Left hindlimb (tissue), 1 donor: Measurements from ENCODE around the gene PARVB.

Source experiments
- DNase-seq: peaks from one replicate; pipeline ENCODE4 v3.0.0-alpha.2; 2018

Gene PARVB

GRCh38 chr22:44028091-44028490 lies 4.0 kb downstream of the PARVB start:
- no peak for DNase-seq

DNA sequence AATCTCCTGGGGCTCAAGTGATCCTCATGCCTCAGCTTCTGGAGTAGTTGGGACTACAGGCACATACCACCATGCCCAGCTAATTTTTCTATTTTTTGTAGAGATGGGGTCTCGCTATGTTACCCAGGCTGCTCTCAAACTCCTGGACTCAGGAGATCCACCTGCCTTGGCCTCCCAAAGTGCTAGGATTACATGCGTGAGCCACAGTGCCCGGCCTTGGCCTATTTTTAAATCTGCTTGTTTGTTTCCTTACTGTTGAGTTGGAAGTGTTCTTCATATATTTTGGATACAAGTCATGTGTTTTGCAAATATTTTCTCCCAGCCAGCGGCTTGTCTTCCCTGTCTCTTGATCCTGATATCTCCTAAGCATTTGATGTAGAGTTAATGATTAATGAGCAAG lies 5.0 kb downstream of the PARVB start:
- DNase-seq, result no peak

DNA sequence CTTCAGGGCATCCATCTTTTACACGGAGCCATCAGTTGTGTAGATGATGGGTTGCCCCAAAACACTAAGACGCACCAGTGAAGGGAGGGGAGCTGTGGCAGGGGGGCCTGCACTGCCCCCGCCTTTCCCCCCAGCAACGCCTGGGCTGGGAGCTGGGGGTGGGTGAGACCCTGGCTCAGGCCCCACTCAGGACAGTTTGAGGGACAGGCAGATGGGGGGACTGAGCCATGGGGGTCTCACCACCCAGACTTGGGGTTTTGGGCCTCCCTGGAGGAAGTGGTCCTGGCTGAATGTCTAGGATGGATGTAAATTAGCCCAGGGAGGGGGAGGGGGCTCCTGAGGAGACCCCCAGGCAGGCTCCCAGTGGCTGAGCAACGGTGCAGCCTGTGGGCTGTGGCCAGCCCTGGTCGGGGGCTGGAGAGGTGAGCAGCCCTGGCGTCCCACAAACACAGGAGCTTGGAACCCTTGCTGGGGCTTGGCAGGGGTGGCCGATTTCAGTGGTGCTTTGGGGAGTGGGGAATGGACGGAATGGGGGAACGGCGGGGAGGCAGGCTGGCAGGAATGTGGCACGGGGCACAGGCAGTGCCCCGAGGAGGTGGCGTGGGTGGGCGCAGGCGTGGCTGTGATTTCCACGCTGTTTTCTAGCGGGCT lies 6.1 kb downstream of the PARVB start:
- no peak for DNase-seq

DNA sequence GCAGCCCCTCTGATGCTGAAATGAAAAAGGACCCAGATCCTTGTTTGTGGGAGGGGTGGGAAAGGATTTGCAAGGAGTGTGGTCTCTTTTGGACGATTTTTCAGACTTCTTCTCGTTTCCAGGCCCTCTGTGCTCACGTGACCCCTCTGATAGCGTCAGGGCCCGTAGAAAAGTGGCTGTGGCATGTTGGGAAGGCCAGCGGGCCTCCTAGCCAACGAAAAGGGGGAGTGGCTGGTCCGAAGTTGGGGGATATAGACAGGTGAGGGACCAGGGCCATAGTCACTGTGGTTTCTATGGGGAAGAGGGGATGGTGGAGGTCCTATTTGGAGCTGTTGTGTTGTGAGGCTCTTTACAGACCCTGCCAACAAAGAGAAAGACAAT lies 6.6 kb downstream of the PARVB start:
- no peak for DNase-seq

DNA sequence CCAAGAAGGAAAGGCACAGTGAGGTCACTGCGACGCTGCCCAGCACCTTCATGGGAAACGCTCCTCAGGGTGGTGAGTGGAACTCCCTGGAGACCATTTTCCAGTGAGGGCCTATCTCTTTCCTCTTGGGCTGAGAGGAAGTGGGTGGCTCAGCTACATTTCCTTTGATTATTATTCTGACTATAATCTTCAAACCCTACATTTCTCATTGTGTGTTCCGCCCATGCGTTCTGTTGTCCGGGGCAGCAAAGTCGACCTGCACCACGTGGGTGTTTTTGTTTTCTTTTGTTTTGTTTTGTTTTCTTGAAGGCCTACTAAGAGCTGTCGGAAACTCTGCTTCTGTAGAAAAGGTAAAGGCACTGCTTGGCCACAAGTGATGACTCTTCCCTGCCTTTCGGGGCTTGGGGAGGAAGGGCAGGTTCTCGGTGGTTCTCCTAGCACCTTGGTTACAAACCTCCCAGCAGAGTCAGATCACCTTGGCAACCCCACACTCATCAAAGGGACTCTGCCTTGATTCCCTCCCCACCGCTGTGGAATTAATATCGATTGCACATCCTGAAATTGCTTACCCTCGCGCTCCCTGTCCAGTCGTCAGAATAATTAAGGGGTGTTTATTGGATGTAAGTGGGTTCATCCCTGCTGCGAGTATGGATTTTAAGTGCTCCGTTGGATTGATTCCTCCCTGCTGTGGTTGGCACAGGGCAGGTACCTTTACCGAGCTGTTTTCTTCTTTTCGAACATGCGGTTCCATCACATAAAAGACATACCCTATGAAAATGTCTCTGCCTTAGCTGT lies 7.3 kb downstream of the PARVB start:
- no peak for DNase-seq

GRCh38 chr22:44032126-44032730 lies 8.1 kb downstream of the PARVB start:
- no peak for DNase-seq

DNA sequence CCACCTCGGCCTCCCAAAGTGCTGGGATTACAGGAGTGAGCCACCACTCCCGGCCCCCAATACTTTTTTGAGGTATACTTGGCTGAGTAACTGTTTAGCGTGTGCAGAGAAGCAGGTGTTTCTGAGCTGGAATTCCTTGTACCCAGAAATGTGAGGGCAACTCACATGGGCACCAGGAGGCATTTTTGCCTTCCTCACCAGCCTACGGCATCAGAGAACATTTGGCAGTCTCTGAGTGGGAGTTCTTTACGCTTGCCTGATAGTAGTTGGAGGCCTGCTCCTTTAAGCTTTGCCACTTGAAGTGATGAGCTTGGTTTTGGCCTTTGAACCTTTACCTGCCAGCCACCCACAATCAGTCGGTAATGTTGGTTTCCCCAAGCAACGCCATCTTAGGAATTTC lies 9.2 kb downstream of the PARVB start:
- no peak for DNase-seq

DNA sequence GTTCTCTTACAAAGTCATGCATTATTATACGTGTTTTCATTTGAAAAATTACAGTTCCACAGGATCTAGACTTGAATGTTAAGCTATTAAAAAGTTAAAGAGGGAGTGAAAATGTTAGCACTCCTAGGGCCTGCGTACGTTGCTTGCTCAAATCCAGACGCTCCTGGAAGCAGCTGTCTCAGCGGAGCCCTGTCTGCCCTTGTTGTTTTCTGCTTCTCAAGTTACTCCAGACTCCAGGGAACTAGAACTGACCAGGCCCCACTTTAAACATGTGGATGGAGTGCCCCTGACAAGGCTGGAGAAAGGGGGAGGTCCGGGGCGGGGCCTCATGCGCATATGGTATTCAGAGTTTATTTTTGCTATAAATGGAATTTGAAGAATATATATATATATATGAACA lies 9.6 kb downstream of the PARVB start:
- no peak for DNase-seq

GRCh38 chr22:44037519-44038375 lies 13.6 kb downstream of the PARVB start:
- no peak for DNase-seq

- DNase-seq, result no peak
Observed at GRCh38 chr22:44039566-44040171, 15.6 kb downstream of the PARVB start.

DNA sequence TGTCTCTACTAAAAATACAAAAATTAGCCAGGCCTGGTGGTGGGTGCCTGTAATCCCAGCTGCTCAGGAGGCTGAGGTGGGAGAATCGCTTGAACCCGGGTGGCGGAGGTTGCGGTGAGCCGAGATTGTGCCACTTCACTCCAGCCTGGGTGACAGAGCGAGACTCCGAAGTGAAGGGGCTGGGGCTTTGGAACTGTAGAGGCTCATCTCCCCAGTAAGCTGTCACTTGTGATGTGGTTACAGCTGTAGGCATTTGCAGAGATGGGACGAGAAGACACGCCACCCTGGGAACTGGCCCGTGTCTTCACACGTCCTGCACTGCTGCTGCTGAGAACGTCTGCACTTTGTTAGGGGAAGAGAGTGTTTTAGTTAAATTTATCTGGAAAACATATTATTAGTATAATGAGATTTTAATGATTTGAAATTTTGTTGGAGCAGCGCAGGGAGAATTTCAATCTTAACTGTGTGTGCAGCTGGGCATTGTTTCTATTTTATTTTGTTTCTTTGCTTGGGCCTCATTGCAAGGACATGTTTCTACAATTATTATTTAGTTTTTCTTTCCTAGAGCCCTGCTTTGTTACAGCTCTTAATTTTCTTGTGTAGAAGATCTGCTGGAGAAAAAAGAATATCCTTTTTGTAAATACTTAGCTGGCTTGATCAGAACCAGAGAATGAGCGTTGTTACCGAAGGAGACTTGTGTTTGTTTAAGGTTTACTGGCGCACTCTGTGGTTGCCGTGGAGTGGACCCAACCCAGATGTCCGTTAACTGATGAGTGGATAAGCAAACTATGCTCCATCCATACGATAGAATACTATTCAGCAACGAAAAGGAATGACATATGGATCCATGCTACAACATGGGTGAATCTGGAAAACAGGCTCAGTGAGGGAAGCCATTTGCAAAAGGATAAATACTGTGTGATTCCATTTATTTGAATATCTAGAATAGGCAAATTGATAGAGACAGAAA lies 18.4 kb downstream of the PARVB start:
- DNase-seq, result no peak

DNA sequence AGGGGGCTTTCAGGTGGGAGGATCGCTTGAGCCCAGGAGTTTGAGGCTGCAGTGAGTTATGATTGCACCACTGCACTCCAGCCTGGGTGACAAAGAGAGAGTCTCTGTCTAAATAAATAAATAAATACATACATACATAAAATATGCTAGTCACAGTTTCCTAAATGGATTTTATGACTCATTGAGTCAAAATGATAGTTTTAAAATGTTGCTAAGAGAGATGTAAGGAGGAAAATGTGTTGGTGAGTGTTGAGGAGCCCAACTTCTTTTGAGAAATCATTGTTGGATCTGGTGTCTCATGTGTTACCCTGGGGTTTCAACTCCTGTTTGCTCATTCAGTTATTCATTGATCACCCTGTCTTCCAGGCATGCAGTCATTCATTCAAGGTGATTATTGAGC lies 21.0 kb downstream of the PARVB start:
- DNase-seq, result no peak

GRCh38 chr22:44046485-44047141 lies 22.5 kb downstream of the PARVB start:
- DNase-seq, result no peak

DNA sequence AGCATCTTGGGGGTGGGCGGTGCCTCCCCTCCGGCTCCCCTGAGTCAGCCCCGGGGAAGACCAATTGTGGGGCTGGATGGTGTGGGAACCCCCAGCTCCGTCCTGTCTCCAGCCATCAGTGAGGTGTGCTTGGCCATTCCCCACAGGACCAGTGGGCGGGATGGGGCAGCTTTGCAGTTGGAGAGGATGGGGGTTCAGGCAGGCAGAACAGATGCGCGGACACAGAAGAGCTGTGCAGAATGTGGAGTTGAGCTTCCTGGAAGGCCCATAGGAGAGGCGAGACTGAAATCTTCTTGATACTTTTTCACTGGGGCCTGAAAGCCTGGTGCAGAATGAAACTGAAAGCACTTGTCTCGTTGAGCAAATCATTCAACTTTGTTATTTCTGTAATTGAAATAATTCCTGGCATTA lies 23.8 kb downstream of the PARVB start:
- DNase-seq, result no peak

GRCh38 chr22:44049486-44050231 lies 25.6 kb downstream of the PARVB start:
- no peak for DNase-seq

GRCh38 chr22:44050766-44051355 lies 26.8 kb downstream of the PARVB start:
- DNase-seq, result no peak

GRCh38 chr22:44051358-44051757 lies 27.3 kb downstream of the PARVB start:
- DNase-seq, result no peak

GRCh38 chr22:44051961-44052360 lies 27.9 kb downstream of the PARVB start:
- no peak for DNase-seq

- peak; percentile 23 for DNase-seq
Observed at GRCh38 chr22:44055805-44056204, 31.7 kb downstream of the PARVB start.

DNA sequence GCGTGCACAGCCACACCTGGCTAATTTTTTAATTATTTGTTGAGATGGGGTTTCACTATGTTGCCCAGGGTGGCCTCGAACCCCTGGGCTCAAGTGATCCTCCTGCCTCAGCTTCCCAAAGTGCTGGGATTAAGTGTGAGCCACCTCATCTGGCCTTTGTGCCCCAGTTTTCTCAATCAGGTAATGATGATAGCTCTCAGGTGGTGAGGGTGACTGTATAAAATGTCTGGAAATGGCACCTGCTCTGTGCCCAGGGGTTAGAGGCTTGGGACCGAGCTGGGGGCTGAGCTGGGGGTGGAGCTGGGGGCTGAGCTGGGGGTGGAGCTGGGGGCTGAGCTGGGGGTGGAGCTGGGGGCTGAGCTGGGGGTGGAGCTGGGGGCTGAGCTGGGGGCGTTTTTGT lies 32.5 kb downstream of the PARVB start:
- peak; percentile 5 for DNase-seq
